Measurements from ENCODE around the gene FAM107B. TPM values are rescaled to one million over a fixed set of nuclear protein-coding genes. Genes with fewer than 3 reads are reported as not detected.

The FAM107B gene
- total RNA-seq, 2 donors from 2014 or later, result 226 to 255 TPM

DNA sequence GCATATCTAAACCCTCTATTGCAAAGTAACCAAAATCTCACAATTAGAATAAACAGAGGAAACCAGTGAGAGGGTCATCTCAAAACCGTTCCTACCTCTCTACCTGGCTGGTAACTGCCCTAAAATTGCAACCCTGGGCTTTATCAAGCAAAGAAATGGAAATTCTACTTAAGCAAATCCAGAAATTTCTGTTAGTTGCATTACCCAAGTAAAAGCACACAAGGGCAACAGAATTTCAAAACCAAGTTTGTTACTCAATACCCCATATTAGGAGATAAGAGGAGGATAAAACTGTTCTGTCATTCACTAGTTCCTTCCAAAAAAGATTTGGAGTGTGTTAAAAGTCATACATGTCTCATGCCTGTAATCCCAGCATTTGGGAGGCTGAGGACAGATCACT, 195.3 kb downstream of the FAM107B start:
- Mint-ChIP-seq H3K36me3 (peaks cover 15% of the 10 kb centered on the region), H3K9me3 (no peaks in the 10 kb centered on the region), H3K27ac (peak overlapping the region; percentile 45 to 58), H3K4me1 (ENCODE audit: low read depth in 2 of 2) (peaks cover 51 to 55% of the 10 kb centered on the region in 2 donors), H3K4me3 (peak overlapping the region; percentile 32), H3K27me3 (no peaks in the 10 kb centered on the region)
- ATAC-seq (no peak), DNase-seq (ENCODE audit: low spot score) (no peak)

GRCh38 chr10:14578060-14578952, 196.4 kb downstream of the FAM107B start:
- no peak for DNase-seq (ENCODE audit: low spot score)
- Mint-ChIP-seq H3K9me3 (no peaks in the 10 kb centered on the region), H3K27ac (peak overlapping the region; percentile 79 to 88)

GRCh38 chr10:14574885-14575284, 199.8 kb downstream of the FAM107B start:
- Mint-ChIP-seq H3K27ac (peak overlapping the region in 1 of 2 donors; percentile 21), H3K36me3 (peaks cover 11% of the 10 kb centered on the region), H3K9me3 (no peaks in the 10 kb centered on the region), H3K4me1 (ENCODE audit: low read depth in 2 of 2) (peaks cover 45 to 49% of the 10 kb centered on the region in 2 donors), H3K27me3 (no peaks in the 10 kb centered on the region), H3K4me3 (no peak overlapping the region)
- no peak for ATAC-seq
- DNase-seq (ENCODE audit: low spot score), result no peak

More at GRCh38 chr10:14578060-14578952, 196.4 kb downstream of the FAM107B start:
- Mint-ChIP-seq H3K4me3 (peak overlapping the region; percentile 72), H3K27me3 (no peaks in the 10 kb centered on the region), H3K36me3 (peaks cover 15% of the 10 kb centered on the region), H3K4me1 (ENCODE audit: low read depth in 2 of 2) (peaks cover 44 to 46% of the 10 kb centered on the region in 2 donors)
- peak; percentile 37 to 61 for ATAC-seq

GRCh38 chr10:14574291-14574690, 200.4 kb downstream of the FAM107B start:
- Mint-ChIP-seq H3K36me3 (peaks cover 11% of the 10 kb centered on the region), H3K27me3 (no peaks in the 10 kb centered on the region), H3K4me1 (ENCODE audit: low read depth in 2 of 2) (peaks cover 49 to 51% of the 10 kb centered on the region in 2 donors), H3K4me3 (no peak overlapping the region), H3K27ac (peak overlapping the region in 1 of 2 donors; percentile 37), H3K9me3 (no peaks in the 10 kb centered on the region)
- DNase-seq (ENCODE audit: low spot score), result no peak
- ATAC-seq, result no peak

GRCh38 chr10:14573666-14574261, 200.9 kb downstream of the FAM107B start:
- Mint-ChIP-seq H3K9me3 (no peaks in the 10 kb centered on the region), H3K4me3 (no peak overlapping the region), H3K27ac (peak overlapping the region in 1 of 2 donors; percentile 37), H3K27me3 (no peaks in the 10 kb centered on the region), H3K4me1 (ENCODE audit: low read depth in 2 of 2) (peaks cover 53 to 56% of the 10 kb centered on the region in 2 donors), H3K36me3 (peaks cover 11% of the 10 kb centered on the region)
- ATAC-seq, result no peak
- no peak for DNase-seq (ENCODE audit: low spot score)

DNA sequence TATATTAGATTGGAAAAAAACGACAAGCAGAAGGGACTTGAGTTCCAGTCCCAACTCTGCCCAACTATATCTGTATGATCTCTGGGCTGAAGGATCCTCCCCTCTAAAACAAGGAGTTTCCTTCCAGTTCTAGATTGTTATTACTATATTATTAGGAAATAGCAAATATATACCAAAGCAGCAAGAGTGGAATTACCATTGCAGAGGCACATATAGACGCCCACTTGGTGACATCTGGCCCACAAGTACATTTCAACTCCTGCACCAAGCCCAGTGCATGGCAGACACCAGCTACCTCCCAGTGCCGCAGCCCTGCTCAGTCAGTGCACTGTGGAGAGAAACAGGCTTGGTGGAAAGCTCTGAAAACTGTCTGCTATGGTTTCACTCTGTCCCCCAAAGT, 201.9 kb downstream of the FAM107B start:
- H3K36me3 Mint-ChIP-seq, result peaks cover 9% of the 10 kb centered on the region
- peaks cover 53 to 57% of the 10 kb centered on the region in 2 donors for H3K4me1 Mint-ChIP-seq (ENCODE audit: low read depth in 2 of 2)
- no peaks in the 10 kb centered on the region for H3K27me3 Mint-ChIP-seq
- DNase-seq (ENCODE audit: low spot score), result no peak
- peak overlapping the region; percentile 37 to 96 for H3K27ac Mint-ChIP-seq
- H3K9me3 Mint-ChIP-seq, result no peaks in the 10 kb centered on the region
- ATAC-seq, result no peak
- H3K4me3 Mint-ChIP-seq, result no peak overlapping the region

GRCh38 chr10:14571866-14572507, 202.7 kb downstream of the FAM107B start:
- Mint-ChIP-seq H3K9me3 (no peaks in the 10 kb centered on the region), H3K27ac (peak overlapping the region; percentile 96 to 99), H3K36me3 (peaks cover 16% of the 10 kb centered on the region), H3K4me1 (ENCODE audit: low read depth in 2 of 2) (peaks cover 59 to 60% of the 10 kb centered on the region in 2 donors), H3K27me3 (no peaks in the 10 kb centered on the region), H3K4me3 (peak overlapping the region; percentile 87)
- DNase-seq (ENCODE audit: low spot score), result no peak
- ATAC-seq, result peak; percentile 85 to 89

- ATAC-seq, result no peak
Measured at GRCh38 chr10:14570800-14571199, 203.9 kb downstream of the FAM107B start.

GRCh38 chr10:14569274-14570060, 205.2 kb downstream of the FAM107B start:
- H3K9me3 Mint-ChIP-seq, result peaks cover 4% of the 10 kb centered on the region
- DNase-seq (ENCODE audit: low spot score) (no peak), ATAC-seq (peak in 1 of 2 donors; percentile 25)
- peak overlapping the region; percentile 96 to 99 for H3K27ac Mint-ChIP-seq
- H3K4me1 Mint-ChIP-seq (ENCODE audit: low read depth in 2 of 2), result peaks cover 75 to 77% of the 10 kb centered on the region in 2 donors
- peaks cover 19% of the 10 kb centered on the region for H3K36me3 Mint-ChIP-seq
- H3K27me3 Mint-ChIP-seq, result no peaks in the 10 kb centered on the region
- peak overlapping the region; percentile 87 for H3K4me3 Mint-ChIP-seq

More at GRCh38 chr10:14570800-14571199, 203.9 kb downstream of the FAM107B start:
- Mint-ChIP-seq H3K4me3 (peak overlapping the region; percentile 87), H3K36me3 (peaks cover 22% of the 10 kb centered on the region), H3K27me3 (no peaks in the 10 kb centered on the region), H3K9me3 (peaks cover 4% of the 10 kb centered on the region), H3K4me1 (ENCODE audit: low read depth in 2 of 2) (peaks cover 67 to 68% of the 10 kb centered on the region in 2 donors), H3K27ac (peak overlapping the region; percentile 96 to 99)
- DNase-seq (ENCODE audit: low spot score), result no peak

DNA sequence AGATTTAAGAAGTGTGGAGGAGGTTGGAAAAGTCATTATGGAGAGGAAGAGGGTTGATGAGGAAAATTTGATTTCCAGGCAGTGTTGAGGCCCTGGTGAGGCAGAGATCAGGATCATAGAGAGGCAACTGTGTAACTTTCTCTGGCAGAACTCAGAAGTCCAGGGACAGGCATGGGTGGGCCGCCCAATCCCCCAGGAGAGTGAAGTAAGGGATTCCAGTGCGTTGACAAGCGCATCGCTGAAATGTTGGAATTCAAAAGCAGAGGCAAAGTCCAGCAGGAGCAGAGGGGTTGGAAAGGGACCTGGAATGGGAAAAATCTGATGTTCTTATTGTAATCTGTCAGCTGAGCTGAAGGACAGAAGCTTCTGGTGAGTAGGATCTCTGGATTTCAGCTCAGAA, 207.3 kb downstream of the FAM107B start:
- H3K36me3 Mint-ChIP-seq, result peaks cover 19% of the 10 kb centered on the region
- DNase-seq (ENCODE audit: low spot score), result no peak
- peaks cover 4% of the 10 kb centered on the region for H3K9me3 Mint-ChIP-seq
- no peak for ATAC-seq
- peaks cover 84 to 93% of the 10 kb centered on the region in 2 donors for H3K4me1 Mint-ChIP-seq (ENCODE audit: low read depth in 2 of 2)
- no peaks in the 10 kb centered on the region for H3K27me3 Mint-ChIP-seq
- peak overlapping the region; percentile 42 for H3K4me3 Mint-ChIP-seq
- peak overlapping the region; percentile 96 to 99 for H3K27ac Mint-ChIP-seq

DNA sequence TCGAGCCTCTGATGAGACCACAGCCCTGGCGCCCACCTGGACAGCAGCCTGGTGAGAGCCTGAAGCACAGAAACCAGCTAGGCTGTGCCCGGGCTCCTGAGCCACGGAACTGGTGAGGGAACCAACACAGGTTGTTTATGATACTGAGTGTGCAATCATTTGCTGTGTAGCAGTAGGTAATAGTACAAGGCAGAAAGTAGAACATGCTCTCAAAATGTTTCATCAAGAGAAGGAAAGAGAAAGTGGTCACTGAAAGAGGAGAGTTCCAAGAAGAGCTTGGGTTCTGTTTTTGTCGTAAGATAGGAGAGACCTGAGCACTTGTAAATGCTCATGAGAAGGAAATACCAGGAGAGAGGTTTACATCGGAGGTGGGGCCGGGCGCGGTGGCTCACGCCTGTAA, 208.2 kb downstream of the FAM107B start:
- peaks cover 19% of the 10 kb centered on the region for H3K36me3 Mint-ChIP-seq
- no peaks in the 10 kb centered on the region for H3K27me3 Mint-ChIP-seq
- H3K4me1 Mint-ChIP-seq (ENCODE audit: low read depth in 2 of 2), result peaks cover 81 to 93% of the 10 kb centered on the region in 2 donors
- H3K4me3 Mint-ChIP-seq, result peak overlapping the region; percentile 66
- peaks cover 4% of the 10 kb centered on the region for H3K9me3 Mint-ChIP-seq
- ATAC-seq, result peak in 1 of 2 donors; percentile 3
- DNase-seq (ENCODE audit: low spot score), result no peak
- peak overlapping the region; percentile 96 to 99 for H3K27ac Mint-ChIP-seq

- Mint-ChIP-seq H3K4me1 (ENCODE audit: low read depth in 2 of 2) (peaks cover 84 to 95% of the 10 kb centered on the region in 2 donors), H3K36me3 (peaks cover 19% of the 10 kb centered on the region), H3K27ac (peak overlapping the region; percentile 96 to 99), H3K4me3 (peak overlapping the region; percentile 66), H3K27me3 (no peaks in the 10 kb centered on the region), H3K9me3 (peaks cover 4% of the 10 kb centered on the region)
- no peak for DNase-seq (ENCODE audit: low spot score)
- no peak for ATAC-seq
Measured at GRCh38 chr10:14565199-14565598, 209.5 kb downstream of the FAM107B start.

DNA sequence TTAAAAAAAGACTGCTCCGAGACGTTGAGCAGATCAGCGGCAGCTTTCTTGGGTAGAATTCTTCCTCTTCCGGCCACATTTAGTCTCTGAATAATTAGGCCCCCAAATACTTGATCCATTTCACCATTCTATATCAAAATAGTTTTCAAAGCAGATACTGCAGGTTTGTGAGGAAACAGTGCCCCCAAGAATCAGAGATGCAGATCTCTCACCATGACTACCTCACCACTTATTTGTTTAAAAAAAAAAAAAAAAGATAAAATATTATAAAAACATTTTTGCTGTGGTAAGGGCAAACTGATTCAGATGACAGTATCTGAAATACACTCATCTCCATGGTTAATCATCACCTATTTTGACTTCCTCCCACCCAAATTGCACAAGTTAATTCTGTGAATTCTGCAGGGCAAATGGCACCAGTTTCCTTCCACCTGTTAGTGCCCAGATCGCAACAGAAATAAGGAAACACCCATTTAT, 210.4 kb downstream of the FAM107B start:
- H3K4me3 Mint-ChIP-seq, result peak overlapping the region; percentile 66
- H3K9me3 Mint-ChIP-seq, result peaks cover 4% of the 10 kb centered on the region
- H3K27ac Mint-ChIP-seq, result peak overlapping the region; percentile 96 to 99
- DNase-seq (ENCODE audit: low spot score) (no peak), ATAC-seq (peak; percentile 16 to 37)
- peaks cover 83 to 93% of the 10 kb centered on the region in 2 donors for H3K4me1 Mint-ChIP-seq (ENCODE audit: low read depth in 2 of 2)
- peaks cover 24% of the 10 kb centered on the region for H3K36me3 Mint-ChIP-seq
- H3K27me3 Mint-ChIP-seq, result no peaks in the 10 kb centered on the region
